ENCODE measurements around the gene DZIP1.

- no peak for TF ChIP-seq SRSF9 (IDR thresholded peaks at IDR 0.05; ENCODE audit: borderline replicate concordance, insufficient read depth, low read depth, low read length, poor library complexity, severe bottlenecking)
- TF ChIP-seq NCOA2 (CRISPR knock-in tag; IDR thresholded peaks at IDR 0.05) = no peak
- TF ChIP-seq MTA1 (CRISPR knock-in tag; IDR thresholded peaks at IDR 0.05; ENCODE audit: borderline replicate concordance) = no peak
- TF ChIP-seq RBFOX2 (IDR thresholded peaks at IDR 0.05; ENCODE audit: low read depth, low read length) = no peak
Observed at GRCh38 chr13:95689582-95689926, 45.0 kb upstream of the DZIP1 start.

Measured in HepG2 (cell line).